SKM-1 (cell line): Measurements from ENCODE around the gene PMS2.
"Not testable (repeated sequence)": the region's sequence is repeated elsewhere in the genome, so short reads cannot be mapped to it uniquely, and the experiment has no call there.

Source experiments
- DNase-seq: peaks from one replicate; lab custom pipeline; 2025; ENCODE audit not compliant: unreplicated experiment; lab: John Stamatoyannopoulos, UW

PMS2 gene

GRCh38 chr7:5926263-5926870, 82.5 kb downstream of the PMS2 start:
- not testable (repeated sequence) for DNase-seq

- not testable (repeated sequence) for DNase-seq
Measured at GRCh38 chr7:5924630-5925029, 84.2 kb downstream of the PMS2 start.

DNA sequence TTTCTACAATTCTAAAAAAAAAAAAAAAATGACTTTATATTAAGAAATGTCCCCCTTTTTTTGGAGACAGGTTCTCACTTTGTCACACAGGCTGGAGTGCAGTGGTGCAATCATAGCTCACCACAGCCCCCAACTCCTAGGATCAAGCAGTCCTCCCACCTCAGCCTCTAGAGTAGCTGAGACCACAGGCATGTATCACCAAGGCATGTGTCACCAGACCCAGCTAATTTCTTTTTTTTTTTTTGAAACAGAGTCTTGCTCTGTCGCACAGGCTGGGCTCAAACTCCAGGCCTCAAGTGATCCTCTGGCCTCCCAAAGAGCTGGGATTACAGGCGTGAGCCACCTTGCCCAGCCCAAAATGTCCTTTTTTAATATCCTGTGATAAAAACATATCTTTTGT, 84.7 kb downstream of the PMS2 start:
- DNase-seq = not testable (repeated sequence)
